BJ (cell line): Measurements from ENCODE around the gene MEIS3. TPM values are rescaled to one million over a fixed set of nuclear protein-coding genes. Genes with fewer than 3 reads are reported as not detected.

Experiments used
- CTCF ChIA-PET: fragments of 350-600 bp; formaldehyde crosslinking; extraction: SDS; loops from one replicate; lab custom pipeline; 2021; ENCODE audit warnings: antibody characterized with exemption, inconsistent platforms; lab: Yijun Ruan, JAX
- POLR2A ChIA-PET: fragments of 300-600 bp; sonication (Branson Sonifier 250); formaldehyde crosslinking; extraction: SDS; loops from one replicate; lab custom pipeline; 2021; ENCODE audit warnings: antibody characterized with exemption; lab: Charles Lee
- DNase-seq: peaks from one replicate; pipeline ENCODE4 v3.0.0-alpha.2; 2011; ENCODE audit warnings: low read depth
- H3K27me3 ChIP-seq: 2 replicates; pipeline ENCODE4 v1.6.0; 2011; ENCODE audit warnings: low read length; ENCODE audit not compliant: control insufficient read depth, insufficient read depth
- H3K36me3 ChIP-seq: 2 replicates; pipeline ENCODE4 v1.5.1; 2011; ENCODE audit warnings: low read length; ENCODE audit not compliant: control insufficient read depth, insufficient read depth
- H3K4me3 ChIP-seq: 2 replicates; pipeline ENCODE4 v1.5.1; 2011; ENCODE audit warnings: low read depth, mild to moderate bottlenecking, control low read depth, low read length
- polyA plus RNA-seq: library from polyadenylated mRNA; depleted of rRNA; stranded (reverse); fragments of >200 nt; gene quantifications from 2 replicates; pipeline ENCODE4 v1.2.3, GENCODE V29; 2011
- TF ChIP-seq, protein P1 (sequence below): IDR thresholded peaks from 2 replicates; pipeline ENCODE4 v1.5.1; 2011; ENCODE audit warnings: low read depth, mild to moderate bottlenecking, control low read depth, inconsistent platforms, low read length, moderate library complexity; ENCODE audit not compliant: insufficient read depth

Gene MEIS3
- polyA plus RNA-seq, 1 experiment = 51.3 TPM

DNA sequence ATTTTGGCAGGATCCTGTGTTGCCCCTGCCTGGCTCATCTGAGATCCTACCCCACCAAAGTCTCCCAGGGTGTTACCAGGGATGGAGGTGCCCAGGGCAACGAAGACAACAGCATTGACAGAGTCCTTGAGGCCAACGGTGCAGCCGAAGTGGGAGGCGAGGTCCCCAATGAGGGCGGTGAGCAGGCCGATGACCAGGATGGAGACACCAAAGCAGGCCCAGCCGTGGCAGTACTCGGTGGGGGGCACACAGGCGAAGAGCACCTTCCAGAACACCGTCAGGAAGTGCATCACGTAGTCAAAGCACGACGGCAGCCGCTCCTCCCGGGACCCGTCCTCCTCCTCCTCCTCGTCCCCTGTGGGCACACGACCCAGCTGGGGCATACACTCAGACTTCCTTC, 12.8 kb upstream of the MEIS3 start:
- CTCF ChIA-PET = interaction anchor here (1.0 to 10.0 kb wide), 4 partner anchors 52 to 358 kb away, joined by 3 to 428 read pairs (median 4); partner anchors contain the start of genes EHD2 and KPTN

DNA sequence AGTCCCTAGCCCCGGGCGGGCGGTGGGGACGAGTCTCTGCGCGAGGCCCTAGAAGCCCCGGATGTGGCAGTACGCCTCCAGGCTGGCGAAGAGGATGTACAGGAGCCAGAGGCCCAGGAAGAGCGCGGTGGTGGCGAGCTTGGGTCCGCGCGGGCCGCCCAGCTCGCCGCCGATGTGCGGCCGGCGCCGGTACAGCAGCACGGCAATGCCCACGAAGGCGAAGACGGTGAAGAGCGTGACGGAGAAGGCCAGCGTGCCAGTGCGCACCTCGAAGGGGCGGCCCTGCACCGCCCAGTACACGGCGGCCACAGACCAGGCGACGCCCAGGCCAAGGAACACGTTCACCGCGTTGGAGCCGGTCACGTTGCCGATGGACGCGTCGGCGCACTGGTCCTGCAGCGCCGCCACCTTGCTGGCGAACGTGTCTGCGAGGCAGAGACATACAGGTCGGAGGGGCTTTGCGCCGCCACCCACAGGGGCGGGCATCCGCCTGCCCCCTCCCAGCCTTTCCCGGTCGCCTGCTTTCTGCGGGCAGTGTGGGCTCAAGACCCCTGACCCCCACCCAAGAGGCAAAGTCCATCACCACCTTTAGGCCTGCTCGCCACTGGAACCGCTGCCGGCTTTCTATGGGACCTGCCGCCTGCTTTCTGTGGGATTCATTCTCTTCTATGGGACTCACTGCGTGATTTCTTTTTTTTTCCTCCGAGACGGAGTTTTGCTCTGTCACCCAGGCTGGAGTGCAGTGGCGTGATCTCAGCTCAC, 10.9 kb upstream of the MEIS3 start:
- CTCF ChIA-PET = interaction anchor here (1.0 to 10.0 kb wide), 8 partner anchors 53 to 274 kb away, joined by 3 to 428 read pairs (median 3); partner anchors contain the start of genes EHD2 and KPTN
- no peaks in the 10 kb centered on the region for H3K27me3 ChIP-seq
- POLR2A ChIA-PET = no interaction called here
- no peaks in the 10 kb centered on the region for H3K36me3 ChIP-seq
- TF ChIP-seq, protein P1, sequence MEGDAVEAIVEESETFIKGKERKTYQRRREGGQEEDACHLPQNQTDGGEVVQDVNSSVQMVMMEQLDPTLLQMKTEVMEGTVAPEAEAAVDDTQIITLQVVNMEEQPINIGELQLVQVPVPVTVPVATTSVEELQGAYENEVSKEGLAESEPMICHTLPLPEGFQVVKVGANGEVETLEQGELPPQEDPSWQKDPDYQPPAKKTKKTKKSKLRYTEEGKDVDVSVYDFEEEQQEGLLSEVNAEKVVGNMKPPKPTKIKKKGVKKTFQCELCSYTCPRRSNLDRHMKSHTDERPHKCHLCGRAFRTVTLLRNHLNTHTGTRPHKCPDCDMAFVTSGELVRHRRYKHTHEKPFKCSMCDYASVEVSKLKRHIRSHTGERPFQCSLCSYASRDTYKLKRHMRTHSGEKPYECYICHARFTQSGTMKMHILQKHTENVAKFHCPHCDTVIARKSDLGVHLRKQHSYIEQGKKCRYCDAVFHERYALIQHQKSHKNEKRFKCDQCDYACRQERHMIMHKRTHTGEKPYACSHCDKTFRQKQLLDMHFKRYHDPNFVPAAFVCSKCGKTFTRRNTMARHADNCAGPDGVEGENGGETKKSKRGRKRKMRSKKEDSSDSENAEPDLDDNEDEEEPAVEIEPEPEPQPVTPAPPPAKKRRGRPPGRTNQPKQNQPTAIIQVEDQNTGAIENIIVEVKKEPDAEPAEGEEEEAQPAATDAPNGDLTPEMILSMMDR = peak; percentile 30; the same call in 1 of the 2 replicates
- no peak overlapping the region for H3K4me3 ChIP-seq
- DNase-seq = no peak

More for the DNA sequence above, 12.8 kb upstream of the MEIS3 start:
- TF ChIP-seq, protein P1 = no peak
- no peak for DNase-seq
- no peaks in the 10 kb centered on the region for H3K27me3 ChIP-seq
- no peak overlapping the region for H3K4me3 ChIP-seq
- no peaks in the 10 kb centered on the region for H3K36me3 ChIP-seq
- POLR2A ChIA-PET = no interaction called here

DNA sequence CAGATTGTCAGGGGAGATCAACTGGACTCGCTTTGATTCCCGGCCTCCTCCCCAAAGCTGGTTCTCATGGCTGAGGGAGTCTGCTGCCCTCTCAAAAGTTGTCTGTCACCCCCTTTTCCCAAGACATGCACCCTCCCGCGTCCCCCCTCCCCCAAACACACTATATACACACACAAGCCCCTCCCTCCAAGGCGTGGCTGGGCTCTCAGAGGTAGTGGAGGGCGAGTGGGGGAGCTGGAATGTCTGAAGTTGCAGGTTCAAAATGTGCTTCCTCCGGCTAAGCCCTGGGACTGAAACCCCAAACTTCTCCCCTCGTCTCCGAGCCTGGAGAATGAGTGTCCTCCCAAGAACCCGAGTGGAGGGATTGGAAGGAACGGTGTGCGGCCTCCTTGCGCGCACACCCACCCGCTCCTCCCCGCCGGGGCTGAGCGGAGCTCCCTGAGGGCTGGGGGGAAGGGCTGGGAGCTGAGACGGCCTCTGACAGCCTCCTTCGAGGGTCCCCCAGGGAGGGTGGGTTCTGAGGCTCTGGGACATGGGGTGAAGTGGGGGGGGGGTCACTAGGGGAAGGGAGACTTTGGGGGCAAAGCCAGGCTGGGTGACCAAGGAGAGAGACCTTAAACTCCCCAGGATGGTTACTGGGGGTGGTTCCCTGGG, 9.9 kb upstream of the MEIS3 start:
- ChIA-PET CTCF (interaction anchor here (0.6 to 10.0 kb wide), 15 partner anchors 54 to 315 kb away, joined by 3 to 428 read pairs (median 4); partner anchors contain the start of genes EHD2, KPTN and NAPA), POLR2A (no interaction called here)
- DNase-seq = no peak
- H3K4me3 ChIP-seq = no peak overlapping the region
- TF ChIP-seq, protein P1 = no peak
- peaks cover 3% of the 10 kb centered on the region for H3K27me3 ChIP-seq
- no peaks in the 10 kb centered on the region for H3K36me3 ChIP-seq

GRCh38 chr19:47428177-47428894, 9.0 kb upstream of the MEIS3 start:
- Histone ChIP-seq H3K27me3 (peaks cover 9% of the 10 kb centered on the region), H3K4me3 (peak overlapping the region; percentile 24; the same call in 1 of the 2 replicates), H3K36me3 (no peaks in the 10 kb centered on the region)
- POLR2A ChIA-PET = interaction anchor here (0.8 kb wide), 1 partner anchor 298 kb away, joined by 3 read pairs; no protein-coding TSS in a partner anchor
- TF ChIP-seq, protein P1 = no peak
- peak; percentile 97 for DNase-seq
- CTCF ChIA-PET = interaction anchor here (0.7 to 10.0 kb wide), 32 partner anchors 8 to 340 kb away, joined by 3 to 428 read pairs (median 4); partner anchors contain the start of genes DHX34, EHD2, KPTN and MEIS3
